ENCODE measurements around the gene ENHO. TPM values are rescaled to one million over a fixed set of nuclear protein-coding genes. Genes with fewer than 3 reads are reported as not detected.

The ENHO gene
- total and polyA plus RNA-seq, 10 donors = 0.35 to 0.94 (median 0.81) TPM; not detected in 4

DNA sequence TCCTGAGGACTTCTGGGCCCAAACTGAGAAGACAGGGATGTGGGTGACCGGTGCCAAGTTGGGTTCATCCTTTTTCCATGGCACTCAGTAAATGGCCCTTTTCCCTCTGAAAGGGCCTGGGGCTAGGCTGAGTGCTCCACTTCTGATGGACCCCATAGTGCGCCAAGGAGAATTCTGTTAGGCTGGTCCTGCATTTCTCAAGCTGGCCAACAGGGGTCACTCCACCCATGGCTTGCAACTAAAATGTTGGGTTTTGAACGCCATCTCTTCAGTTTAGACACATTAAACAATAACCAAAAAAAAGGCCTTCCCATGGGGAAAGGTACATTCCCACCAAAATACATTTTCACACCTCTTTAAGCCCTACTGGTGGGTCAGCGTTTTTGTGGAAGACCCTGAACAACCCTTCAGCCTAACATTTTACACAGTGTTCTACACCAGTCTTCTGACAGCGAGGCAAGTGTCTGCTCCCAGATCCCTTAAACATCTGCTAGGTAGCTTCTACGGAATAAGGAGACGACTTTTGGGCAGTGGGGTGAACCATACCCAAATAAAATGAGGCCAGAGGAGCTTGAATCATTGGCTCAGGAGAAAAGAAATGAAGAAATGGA, 39.5 kb upstream of the ENHO start:
- Histone ChIP-seq H3K36me3 (no peaks in the 10 kb centered on the region), H3K4me3 (no peak overlapping the region), H3K4me1 (peaks cover 15 to 67% (median 37%) of the 10 kb centered on the region in 6 donors), H3K27ac (peak overlapping the region in 1 of 8 donors; percentile 67), H3K9me3 (peaks cover 0 to 8% (median 3%) of the 10 kb centered on the region in 8 donors), H3K27me3 (replicated peaks in 1 of 7) (peaks cover 0 to 57% (median 0%) of the 10 kb centered on the region in 7 donors)
- intact Hi-C loops (cut with DNase I; ENCODE audit: low total_unique reads) = no loop called here
- no peak for DNase-seq
- WGBS, 5 donors = 82 to 88% (median 85%) methylated on average over 7 of the region's 7 CpGs
- TF ChIP-seq POLR2AphosphoS5 (IDR thresholded peaks at IDR 0.05) = no peak
- no peak for TF ChIP-seq POLR2A (IDR thresholded peaks at IDR 0.05)
- TF ChIP-seq, protein P1, sequence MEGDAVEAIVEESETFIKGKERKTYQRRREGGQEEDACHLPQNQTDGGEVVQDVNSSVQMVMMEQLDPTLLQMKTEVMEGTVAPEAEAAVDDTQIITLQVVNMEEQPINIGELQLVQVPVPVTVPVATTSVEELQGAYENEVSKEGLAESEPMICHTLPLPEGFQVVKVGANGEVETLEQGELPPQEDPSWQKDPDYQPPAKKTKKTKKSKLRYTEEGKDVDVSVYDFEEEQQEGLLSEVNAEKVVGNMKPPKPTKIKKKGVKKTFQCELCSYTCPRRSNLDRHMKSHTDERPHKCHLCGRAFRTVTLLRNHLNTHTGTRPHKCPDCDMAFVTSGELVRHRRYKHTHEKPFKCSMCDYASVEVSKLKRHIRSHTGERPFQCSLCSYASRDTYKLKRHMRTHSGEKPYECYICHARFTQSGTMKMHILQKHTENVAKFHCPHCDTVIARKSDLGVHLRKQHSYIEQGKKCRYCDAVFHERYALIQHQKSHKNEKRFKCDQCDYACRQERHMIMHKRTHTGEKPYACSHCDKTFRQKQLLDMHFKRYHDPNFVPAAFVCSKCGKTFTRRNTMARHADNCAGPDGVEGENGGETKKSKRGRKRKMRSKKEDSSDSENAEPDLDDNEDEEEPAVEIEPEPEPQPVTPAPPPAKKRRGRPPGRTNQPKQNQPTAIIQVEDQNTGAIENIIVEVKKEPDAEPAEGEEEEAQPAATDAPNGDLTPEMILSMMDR (IDR thresholded peaks at IDR 0.05 in 8 of 11, conservative IDR thresholded peaks at IDR 0.05 in 3 of 11) = peak in 10 of 11 experiments; percentile 9 to 58 (median 34)

DNA sequence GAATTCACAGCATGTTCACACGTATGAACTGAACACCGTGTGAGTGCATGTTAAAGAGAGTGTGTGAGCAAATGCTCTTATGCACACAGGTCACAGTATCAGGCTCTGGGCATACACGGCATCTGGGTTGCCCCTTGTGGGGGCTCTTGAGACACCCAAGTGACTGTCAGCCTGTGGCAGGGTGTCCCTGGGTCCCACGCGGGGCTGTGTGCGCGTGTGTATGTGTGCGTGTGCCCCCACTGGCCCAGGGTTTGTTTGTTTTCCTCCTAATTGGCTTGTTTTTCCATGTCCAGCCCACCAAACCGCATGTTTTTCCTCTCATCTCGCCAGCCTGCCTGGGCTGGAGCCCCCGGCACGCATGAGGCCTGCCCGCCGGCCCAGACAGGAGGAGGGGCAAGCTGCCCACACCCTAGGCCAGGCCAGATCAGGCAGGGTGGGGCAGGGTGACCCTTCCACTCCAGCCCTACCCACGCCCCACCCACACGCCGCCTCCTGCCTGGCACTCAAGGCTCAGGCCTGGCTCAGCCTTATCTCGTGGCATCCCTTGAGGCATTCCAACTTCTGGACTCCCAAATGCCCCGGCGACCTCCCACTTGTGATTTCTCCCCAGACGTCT, 37.9 kb upstream of the ENHO start:
- Histone ChIP-seq H3K9me3 (peaks cover 0 to 8% (median 3%) of the 10 kb centered on the region in 8 donors), H3K4me1 (peaks cover 12 to 54% (median 31%) of the 10 kb centered on the region in 6 donors), H3K36me3 (no peaks in the 10 kb centered on the region), H3K27ac (peak overlapping the region in 6 of 8 donors; percentile 47 to 67 (median 58)), H3K27me3 (replicated peaks in 1 of 7) (peaks cover 0 to 42% (median 0%) of the 10 kb centered on the region in 7 donors), H3K4me3 (no peak overlapping the region)
- intact Hi-C loops (cut with DNase I; ENCODE audit: low total_unique reads) = no loop called here
- 55 to 76% (median 69%) methylated on average over 17 to 21 of the region's 21 CpGs for WGBS, 5 donors
- no peak for DNase-seq
- TF ChIP-seq, protein P1 (IDR thresholded peaks at IDR 0.05 in 8 of 11, conservative IDR thresholded peaks at IDR 0.05 in 3 of 11) = no peak
- peak in 2 of 3 donors; percentile 35 to 70 for TF ChIP-seq POLR2AphosphoS5 (IDR thresholded peaks at IDR 0.05)

DNA sequence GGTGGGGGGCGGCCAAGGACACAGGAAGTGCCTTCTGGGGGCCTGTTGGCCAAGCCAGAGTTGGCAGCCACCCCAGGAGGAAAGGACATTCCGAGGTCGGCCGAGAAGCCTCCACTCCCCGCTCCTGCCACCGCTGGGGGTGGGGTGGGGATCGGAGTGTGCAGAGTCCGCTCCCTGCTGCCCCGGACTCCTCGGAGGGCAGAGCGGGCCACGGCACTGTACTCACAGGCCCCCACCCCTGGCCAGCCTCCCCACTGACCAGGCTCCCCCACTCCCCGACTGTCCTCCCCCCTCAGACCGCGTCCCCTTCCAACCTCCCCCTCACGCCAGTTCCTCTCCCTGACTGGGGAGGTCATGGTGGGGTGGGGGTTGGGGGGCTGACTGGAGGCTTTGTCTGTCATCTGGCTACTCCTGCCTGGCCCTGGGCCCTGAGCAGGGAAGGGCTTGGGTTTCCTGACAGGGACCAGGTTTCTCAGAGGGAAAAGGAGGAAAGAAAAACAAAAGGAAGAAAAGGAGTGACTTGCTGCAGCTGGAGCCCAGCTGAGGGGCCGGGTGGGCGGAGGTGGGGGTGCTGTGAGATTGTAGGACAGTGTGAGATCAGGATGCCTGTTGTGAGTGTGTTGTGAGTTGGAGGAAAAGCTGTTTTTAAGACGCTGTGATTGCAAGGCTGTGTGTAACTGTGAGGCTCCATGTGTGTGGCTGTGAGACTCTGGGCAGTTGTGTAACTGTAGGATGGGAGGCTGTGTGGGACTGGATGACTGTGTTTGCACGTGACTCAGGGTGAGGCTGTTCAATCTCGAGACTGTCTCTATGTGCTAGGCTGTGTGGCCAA, 37.0 kb upstream of the ENHO start:
- TF ChIP-seq POLR2A (IDR thresholded peaks at IDR 0.05) (no peak), POLR2AphosphoS5 (IDR thresholded peaks at IDR 0.05) (peak; percentile 46 to 85 (median 70))
- TF ChIP-seq, protein P1 (IDR thresholded peaks at IDR 0.05 in 8 of 11, conservative IDR thresholded peaks at IDR 0.05 in 3 of 11) = no peak
- H3K4me3 ChIP-seq = peak overlapping the region in 2 of 8 donors; percentile 5 to 7
- H3K27me3 ChIP-seq (replicated peaks in 1 of 7) = peaks cover 0 to 36% (median 0%) of the 10 kb centered on the region in 7 donors
- H3K9me3 ChIP-seq = peaks cover 0 to 8% (median 3%) of the 10 kb centered on the region in 8 donors
- no peak for DNase-seq
- no peaks in the 10 kb centered on the region for H3K36me3 ChIP-seq
- H3K27ac ChIP-seq = peak overlapping the region in 6 of 8 donors; percentile 4 to 67 (median 58)
- intact Hi-C loops (cut with DNase I; ENCODE audit: low total_unique reads) = no loop called here
- H3K4me1 ChIP-seq = peaks cover 12 to 53% (median 31%) of the 10 kb centered on the region in 6 donors
- 13 to 38% (median 32%) methylated on average over 9 to 21 of the region's 21 CpGs for WGBS, 5 donors
